ENCODE results near the gene NKD1.

The NKD1 gene, protein sequence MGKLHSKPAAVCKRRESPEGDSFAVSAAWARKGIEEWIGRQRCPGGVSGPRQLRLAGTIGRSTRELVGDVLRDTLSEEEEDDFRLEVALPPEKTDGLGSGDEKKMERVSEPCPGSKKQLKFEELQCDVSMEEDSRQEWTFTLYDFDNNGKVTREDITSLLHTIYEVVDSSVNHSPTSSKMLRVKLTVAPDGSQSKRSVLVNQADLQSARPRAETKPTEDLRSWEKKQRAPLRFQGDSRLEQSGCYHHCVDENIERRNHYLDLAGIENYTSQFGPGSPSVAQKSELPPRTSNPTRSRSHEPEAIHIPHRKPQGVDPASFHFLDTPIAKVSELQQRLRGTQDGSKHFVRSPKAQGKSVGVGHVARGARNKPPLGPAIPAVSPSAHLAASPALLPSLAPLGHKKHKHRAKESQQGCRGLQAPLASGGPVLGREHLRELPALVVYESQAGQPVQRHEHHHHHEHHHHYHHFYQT

DNA sequence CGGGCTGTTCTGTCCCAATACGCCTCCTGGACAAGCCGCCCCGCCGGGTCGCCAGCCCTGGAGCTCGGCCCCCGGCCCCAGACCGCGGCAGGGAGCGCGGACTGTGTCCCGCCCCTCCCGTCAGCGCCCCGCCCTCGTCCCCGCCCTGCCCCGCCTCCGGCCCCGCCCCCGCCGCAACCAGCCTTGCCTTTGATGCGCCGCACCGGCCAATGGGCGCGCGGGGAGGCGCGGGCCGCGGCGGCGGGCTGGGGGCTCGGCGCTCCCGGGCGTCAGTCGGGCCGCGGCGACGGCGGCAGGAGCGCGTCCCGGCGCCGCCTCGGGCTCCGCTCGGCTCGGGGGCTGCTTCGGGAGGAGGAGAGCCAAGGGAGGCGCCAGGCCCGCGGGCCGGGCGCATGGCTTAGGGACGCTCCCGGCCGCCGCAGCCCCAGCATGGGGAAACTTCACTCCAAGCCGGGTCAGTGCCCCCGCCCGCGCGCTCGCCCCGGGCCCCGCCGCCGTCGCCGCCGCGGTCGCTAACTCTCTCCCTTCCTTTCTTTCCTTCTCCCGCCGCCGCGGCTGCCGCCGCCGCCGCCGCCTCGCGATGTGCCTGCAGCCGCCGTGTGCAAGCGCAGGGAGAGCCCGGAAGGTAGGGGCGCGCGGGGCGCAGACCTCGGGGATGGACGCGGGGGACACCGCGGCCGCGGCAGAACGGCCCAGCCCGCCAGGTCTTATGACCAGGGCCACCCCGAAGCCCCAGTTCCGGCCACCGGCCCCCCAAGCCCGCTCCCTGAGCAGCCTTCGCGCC, at the start of gene NKD1:
NKD1 (plus strand) TSS at position 272 of the 784 bp plus-strand sequence; CDS start at position 430, 158 bp downstream.
- Histone ChIP-seq H2AFZ (ENCODE audit: low read length) (peak within 1 kb of the TSS; percentile 91), H3K4me1 (ENCODE audit: low read length) (no peaks in the 10 kb centered on the region), H3K9me3 (replicated peaks; ENCODE audit: insufficient read depth, low read length) (no peaks in the 10 kb centered on the region), H3K4me3 (ENCODE audit: low read length) (peak within 1 kb of the TSS; percentile 79), H3K9ac (ENCODE audit: low read length) (peak within 1 kb of the TSS; percentile 21; the same call in 1 of the 2 replicates), H3K27ac (ENCODE audit: low read length) (no peak within 1 kb of the TSS), H3F3A (ENCODE audit: insufficient read depth, low read length) (no peaks in the 10 kb centered on the region), H3K36me3 (replicated peaks; ENCODE audit: insufficient read depth, low read length) (no peaks in the 10 kb centered on the region), H3K79me2 (ENCODE audit: low read length) (no peaks in the 10 kb centered on the region), H3K27me3 (replicated peaks; ENCODE audit: insufficient read depth, low read length) (peaks cover 33% of the 10 kb centered on the region), H3K4me2 (ENCODE audit: low read depth, low read length) (peak within 1 kb of the TSS; percentile 83), H3K9me2 (replicated peaks; ENCODE audit: insufficient read depth, low read length) (no peaks in the 10 kb centered on the region), H4K20me1 (ENCODE audit: insufficient read depth, low read length) (no peaks in the 10 kb centered on the region)
- TF ChIP-seq EZH2phosphoT487 (IDR thresholded peaks at IDR 0.05; ENCODE audit: low read length), result no peak
- TF ChIP-seq EZH2 (optimal IDR thresholded peaks at IDR 0.05; ENCODE audit: low read depth, low read length), result no peak
- TF ChIP-seq, protein P1, sequence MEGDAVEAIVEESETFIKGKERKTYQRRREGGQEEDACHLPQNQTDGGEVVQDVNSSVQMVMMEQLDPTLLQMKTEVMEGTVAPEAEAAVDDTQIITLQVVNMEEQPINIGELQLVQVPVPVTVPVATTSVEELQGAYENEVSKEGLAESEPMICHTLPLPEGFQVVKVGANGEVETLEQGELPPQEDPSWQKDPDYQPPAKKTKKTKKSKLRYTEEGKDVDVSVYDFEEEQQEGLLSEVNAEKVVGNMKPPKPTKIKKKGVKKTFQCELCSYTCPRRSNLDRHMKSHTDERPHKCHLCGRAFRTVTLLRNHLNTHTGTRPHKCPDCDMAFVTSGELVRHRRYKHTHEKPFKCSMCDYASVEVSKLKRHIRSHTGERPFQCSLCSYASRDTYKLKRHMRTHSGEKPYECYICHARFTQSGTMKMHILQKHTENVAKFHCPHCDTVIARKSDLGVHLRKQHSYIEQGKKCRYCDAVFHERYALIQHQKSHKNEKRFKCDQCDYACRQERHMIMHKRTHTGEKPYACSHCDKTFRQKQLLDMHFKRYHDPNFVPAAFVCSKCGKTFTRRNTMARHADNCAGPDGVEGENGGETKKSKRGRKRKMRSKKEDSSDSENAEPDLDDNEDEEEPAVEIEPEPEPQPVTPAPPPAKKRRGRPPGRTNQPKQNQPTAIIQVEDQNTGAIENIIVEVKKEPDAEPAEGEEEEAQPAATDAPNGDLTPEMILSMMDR (IDR thresholded peaks at IDR 0.05; ENCODE audit: low read length), result no peak
- DNase-seq, result peak; percentile 72

DNA sequence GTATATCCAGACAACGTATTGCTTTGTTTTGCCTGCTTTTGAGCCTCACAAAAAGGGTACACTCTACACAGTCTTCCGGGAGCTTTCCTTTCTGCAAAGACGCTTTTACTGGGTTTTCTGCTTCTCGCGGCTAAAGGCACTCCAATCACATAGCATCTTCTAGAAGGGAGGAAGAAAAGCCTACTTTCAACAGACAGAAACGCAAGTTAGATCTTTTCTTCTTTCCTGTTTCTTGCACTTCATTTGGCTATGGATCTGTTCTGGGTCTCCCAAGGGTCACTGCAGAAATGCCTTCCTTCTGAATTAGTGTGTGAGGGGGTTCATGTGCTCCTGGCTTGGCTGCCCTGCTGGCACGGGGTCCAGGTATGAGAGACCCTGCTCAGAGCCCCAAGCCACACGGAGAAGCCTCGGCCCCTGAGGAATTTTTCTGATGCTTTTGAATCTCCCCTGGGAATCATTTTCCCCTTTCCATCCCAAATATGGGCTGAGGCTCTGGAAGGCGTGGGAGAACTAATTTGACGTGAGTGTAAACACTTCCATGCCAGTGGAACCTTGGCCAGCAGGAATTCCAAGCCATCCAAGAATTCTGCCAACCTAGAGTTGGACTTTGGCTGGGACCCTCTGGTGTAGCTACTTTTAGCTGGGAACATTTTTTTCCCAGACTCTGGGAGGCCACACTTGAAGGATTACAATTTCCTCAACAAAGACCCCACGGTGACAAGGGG, 49.6 kb upstream of the NKD1 start:
- H3K9me3 ChIP-seq (replicated peaks; ENCODE audit: insufficient read depth, low read length), result no peaks in the 10 kb centered on the region
- no peaks in the 10 kb centered on the region for H3K36me3 ChIP-seq (replicated peaks; ENCODE audit: insufficient read depth, low read length)
- no peaks in the 10 kb centered on the region for H3K27me3 ChIP-seq (replicated peaks; ENCODE audit: insufficient read depth, low read length)
- H3K4me1 ChIP-seq (ENCODE audit: low read length), result no peaks in the 10 kb centered on the region
- H3K79me2 ChIP-seq (ENCODE audit: low read length), result no peaks in the 10 kb centered on the region
- no peak overlapping the region for H3K4me3 ChIP-seq (ENCODE audit: low read length)
- H3F3A ChIP-seq (ENCODE audit: insufficient read depth, low read length), result no peaks in the 10 kb centered on the region
- TF ChIP-seq EZH2 (optimal IDR thresholded peaks at IDR 0.05; ENCODE audit: low read depth, low read length) (no peak), EZH2phosphoT487 (IDR thresholded peaks at IDR 0.05; ENCODE audit: low read length) (no peak)
- TF ChIP-seq, protein P1 (IDR thresholded peaks at IDR 0.05; ENCODE audit: low read length), result no peak
- no peaks in the 10 kb centered on the region for H3K9me2 ChIP-seq (replicated peaks; ENCODE audit: insufficient read depth, low read length)
- H2AFZ ChIP-seq (ENCODE audit: low read length), result no peak overlapping the region
- H3K27ac ChIP-seq (ENCODE audit: low read length), result no peak overlapping the region
- H3K9ac ChIP-seq (ENCODE audit: low read length), result no peak overlapping the region
- DNase-seq, result no peak
- no peaks in the 10 kb centered on the region for H4K20me1 ChIP-seq (ENCODE audit: insufficient read depth, low read length)
- no peak overlapping the region for H3K4me2 ChIP-seq (ENCODE audit: low read depth, low read length)

GRCh38 chr16:50499254-50499653, 48.9 kb upstream of the NKD1 start:
- H4K20me1 ChIP-seq (ENCODE audit: insufficient read depth, low read length), result no peaks in the 10 kb centered on the region
- DNase-seq, result no peak
- H3F3A ChIP-seq (ENCODE audit: insufficient read depth, low read length), result no peaks in the 10 kb centered on the region
- TF ChIP-seq, protein P1 (IDR thresholded peaks at IDR 0.05; ENCODE audit: low read length), result no peak
- TF ChIP-seq EZH2 (optimal IDR thresholded peaks at IDR 0.05; ENCODE audit: low read depth, low read length) (no peak), EZH2phosphoT487 (IDR thresholded peaks at IDR 0.05; ENCODE audit: low read length) (no peak)
- H3K9ac ChIP-seq (ENCODE audit: low read length), result no peak overlapping the region
- no peaks in the 10 kb centered on the region for H3K4me1 ChIP-seq (ENCODE audit: low read length)
- H3K9me2 ChIP-seq (replicated peaks; ENCODE audit: insufficient read depth, low read length), result no peaks in the 10 kb centered on the region
- H3K4me3 ChIP-seq (ENCODE audit: low read length), result no peak overlapping the region
- H3K27me3 ChIP-seq (replicated peaks; ENCODE audit: insufficient read depth, low read length), result no peaks in the 10 kb centered on the region
- no peaks in the 10 kb centered on the region for H3K9me3 ChIP-seq (replicated peaks; ENCODE audit: insufficient read depth, low read length)
- no peaks in the 10 kb centered on the region for H3K79me2 ChIP-seq (ENCODE audit: low read length)
- no peak overlapping the region for H3K27ac ChIP-seq (ENCODE audit: low read length)
- H3K4me2 ChIP-seq (ENCODE audit: low read depth, low read length), result no peak overlapping the region
- H3K36me3 ChIP-seq (replicated peaks; ENCODE audit: insufficient read depth, low read length), result no peaks in the 10 kb centered on the region
- H2AFZ ChIP-seq (ENCODE audit: low read length), result no peak overlapping the region

Measured in MM.1S (cell line).